SU-DHL-6 (cell line): ENCODE data around the gene ADPRHL1.

Source experiments
- H2AFZ ChIP-seq: fragments of 200-600 bp; sonication (generic); 2 replicates; pipeline ENCODE4 v1.6.1; 2014; ENCODE audit warnings: low read depth, mild to moderate bottlenecking, moderate library complexity, mixed read lengths, antibody characterized with exemption, low read length; ENCODE audit not compliant: severe bottlenecking
- H3F3A ChIP-seq: fragments of 200-600 bp; shearing (Covaris generic); 2 replicates; pipeline ENCODE4 v1.6.0; 2016; ENCODE audit warnings: antibody characterized with exemption, mild to moderate bottlenecking; ENCODE audit not compliant: insufficient read depth
- H3K27ac ChIP-seq: fragments of 200-600 bp; sonication (generic); 2 replicates; pipeline ENCODE4 v1.5.1; 2016; ENCODE audit warnings: low read depth, mild to moderate bottlenecking, low read length, moderate library complexity, mixed read lengths
- H3K27me3 ChIP-seq: fragments of 200-600 bp; sonication (generic), shearing (Covaris generic); 2 replicates; pipeline ENCODE4 v1.6.0; 2014; ENCODE audit warnings: mild to moderate bottlenecking, low read length
- H3K36me3 ChIP-seq: fragments of 200-600 bp; sonication (generic); 2 replicates; pipeline ENCODE4 v1.6.1; 2014; ENCODE audit warnings: mild to moderate bottlenecking, low read length, mixed read lengths
- H3K4me2 ChIP-seq: fragments of 300-600, 200-600 bp; shearing (Covaris generic), sonication (generic); 2 replicates; pipeline ENCODE4 v1.6.0; 2014; ENCODE audit warnings: low read length, low read depth, mild to moderate bottlenecking; ENCODE audit not compliant: poor library complexity, severe bottlenecking
- H3K4me3 ChIP-seq: fragments of 200-600 bp; sonication (generic); 2 replicates; pipeline ENCODE4 v1.5.1; 2014; ENCODE audit warnings: antibody characterized with exemption, low read length, mild to moderate bottlenecking, mixed read lengths; ENCODE audit not compliant: insufficient read depth, poor library complexity, severe bottlenecking
- H3K79me2 ChIP-seq: fragments of 200-600 bp; sonication (generic); 2 replicates; pipeline ENCODE4 v1.6.1; 2014; ENCODE audit warnings: mild to moderate bottlenecking, low read length, moderate library complexity; ENCODE audit not compliant: insufficient read depth
- H3K9ac ChIP-seq: fragments of 200-600 bp; sonication (generic); 2 replicates; pipeline ENCODE4 v1.7.0; 2014; ENCODE audit warnings: mild to moderate bottlenecking, low read length
- H3K9me2 ChIP-seq: fragments of 200-600 bp; sonication (generic); replicated peaks from 2 replicates; pipeline ENCODE4 v1.6.1; 2014; ENCODE audit warnings: low read length; ENCODE audit not compliant: insufficient read depth
- H3K9me3 ChIP-seq: fragments of 200-600 bp; sonication (generic); 2 replicates; pipeline ENCODE4 v1.6.1; 2014; ENCODE audit warnings: low read length, mixed read lengths; ENCODE audit not compliant: insufficient read depth
- H4K20me1 ChIP-seq: fragments of 200-600 bp; sonication (generic); 2 replicates; pipeline ENCODE4 v1.6.1; 2014; ENCODE audit warnings: low read depth, mild to moderate bottlenecking, antibody characterized with exemption, low read length, moderate library complexity, mixed read lengths
- EZH2phosphoT487 ChIP-seq: fragments of 200-600 bp; sonication (generic), shearing (Covaris generic); conservative IDR thresholded peaks from 2 replicates; pipeline ENCODE4 v1.6.1; 2018; ENCODE audit warnings: mild to moderate bottlenecking, antibody characterized with exemption, low read length, moderate library complexity, mixed read lengths
- TF ChIP-seq, protein P1 (sequence below): fragments of 200-600 bp; sonication (generic); IDR thresholded peaks from one replicate; pipeline ENCODE4 v1.5.1; 2017; ENCODE audit warnings: antibody characterized with exemption, mild to moderate bottlenecking, low read length, moderate library complexity; ENCODE audit not compliant: insufficient read depth, poor library complexity, severe bottlenecking

The ADPRHL1 gene

DNA sequence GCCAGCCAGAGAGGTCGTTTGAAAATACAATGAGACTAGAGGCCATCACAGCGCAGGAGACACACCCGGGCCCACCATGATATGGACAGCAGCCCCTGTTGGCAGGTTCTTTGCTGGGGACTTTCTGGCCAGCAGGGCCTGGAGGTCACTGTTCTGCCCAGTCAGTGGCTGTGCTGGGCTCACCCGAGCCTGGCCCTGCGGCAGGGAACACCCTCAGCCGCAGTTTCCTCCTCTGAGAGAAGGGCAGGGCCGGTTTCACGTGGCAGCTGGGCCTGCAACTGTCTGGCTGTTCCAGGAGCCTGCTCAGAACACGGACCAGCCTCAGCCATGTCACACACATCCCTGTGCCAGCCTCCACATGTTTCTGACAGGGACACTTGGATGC, 39.4 kb downstream of the ADPRHL1 start:
- Histone ChIP-seq H3K36me3 (no peaks in the 10 kb centered on the region), H2AFZ (no peak overlapping the region), H3K4me2 (no peak overlapping the region), H3F3A (no peaks in the 10 kb centered on the region), H3K9ac (no peak overlapping the region), H3K4me3 (no peak overlapping the region), H3K9me3 (no peaks in the 10 kb centered on the region), H3K9me2 (no peaks in the 10 kb centered on the region), H3K27me3 (no peaks in the 10 kb centered on the region), H3K27ac (no peak overlapping the region), H4K20me1 (no peaks in the 10 kb centered on the region), H3K79me2 (no peaks in the 10 kb centered on the region)
- TF ChIP-seq, protein P1, sequence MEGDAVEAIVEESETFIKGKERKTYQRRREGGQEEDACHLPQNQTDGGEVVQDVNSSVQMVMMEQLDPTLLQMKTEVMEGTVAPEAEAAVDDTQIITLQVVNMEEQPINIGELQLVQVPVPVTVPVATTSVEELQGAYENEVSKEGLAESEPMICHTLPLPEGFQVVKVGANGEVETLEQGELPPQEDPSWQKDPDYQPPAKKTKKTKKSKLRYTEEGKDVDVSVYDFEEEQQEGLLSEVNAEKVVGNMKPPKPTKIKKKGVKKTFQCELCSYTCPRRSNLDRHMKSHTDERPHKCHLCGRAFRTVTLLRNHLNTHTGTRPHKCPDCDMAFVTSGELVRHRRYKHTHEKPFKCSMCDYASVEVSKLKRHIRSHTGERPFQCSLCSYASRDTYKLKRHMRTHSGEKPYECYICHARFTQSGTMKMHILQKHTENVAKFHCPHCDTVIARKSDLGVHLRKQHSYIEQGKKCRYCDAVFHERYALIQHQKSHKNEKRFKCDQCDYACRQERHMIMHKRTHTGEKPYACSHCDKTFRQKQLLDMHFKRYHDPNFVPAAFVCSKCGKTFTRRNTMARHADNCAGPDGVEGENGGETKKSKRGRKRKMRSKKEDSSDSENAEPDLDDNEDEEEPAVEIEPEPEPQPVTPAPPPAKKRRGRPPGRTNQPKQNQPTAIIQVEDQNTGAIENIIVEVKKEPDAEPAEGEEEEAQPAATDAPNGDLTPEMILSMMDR, result no peak
- no peak for TF ChIP-seq EZH2phosphoT487

DNA sequence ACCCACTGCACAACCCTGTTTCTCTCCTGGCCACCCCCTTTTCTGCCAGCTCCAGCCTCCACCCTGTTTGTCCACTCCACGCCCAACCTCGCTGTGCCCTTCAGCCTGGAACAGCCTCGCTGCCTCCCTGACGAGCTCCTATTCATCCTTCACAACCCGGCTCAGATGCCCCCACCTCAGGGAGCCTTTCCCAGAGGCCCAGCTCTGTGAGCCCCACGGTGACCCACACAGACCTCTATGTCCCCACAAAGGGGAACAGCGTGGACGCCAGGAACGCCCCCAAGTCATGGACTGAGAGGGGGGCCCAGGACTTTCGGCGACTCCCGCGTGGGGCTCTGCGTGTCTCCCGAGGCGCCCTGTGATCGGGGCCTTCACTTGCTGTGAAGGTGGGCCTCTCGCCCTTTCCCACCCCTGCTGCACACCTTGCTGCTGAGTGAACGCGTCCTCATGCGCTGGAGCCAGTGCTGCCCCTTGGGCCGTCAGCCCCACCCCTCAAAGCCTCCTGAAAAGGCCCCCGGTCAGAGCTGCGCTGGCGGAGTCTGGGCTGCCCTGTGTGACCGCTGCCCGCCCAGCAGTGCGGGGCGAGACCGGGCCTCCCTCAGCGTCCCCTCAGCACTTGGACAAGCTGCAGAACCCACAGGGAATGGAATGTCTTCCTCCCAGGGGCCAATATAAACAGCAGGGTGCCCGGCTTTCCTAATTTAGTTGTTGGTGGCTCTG, 40.0 kb downstream of the ADPRHL1 start:
- Histone ChIP-seq H3K4me2 (no peak overlapping the region), H3K4me3 (no peak overlapping the region), H3K27ac (no peak overlapping the region), H3K27me3 (no peaks in the 10 kb centered on the region), H4K20me1 (no peaks in the 10 kb centered on the region), H3F3A (no peaks in the 10 kb centered on the region), H3K9me2 (no peaks in the 10 kb centered on the region), H3K79me2 (no peaks in the 10 kb centered on the region), H3K9ac (no peak overlapping the region), H3K36me3 (no peaks in the 10 kb centered on the region), H2AFZ (no peak overlapping the region), H3K9me3 (no peaks in the 10 kb centered on the region)
- TF ChIP-seq, protein P1, result no peak
- TF ChIP-seq EZH2phosphoT487, result no peak

DNA sequence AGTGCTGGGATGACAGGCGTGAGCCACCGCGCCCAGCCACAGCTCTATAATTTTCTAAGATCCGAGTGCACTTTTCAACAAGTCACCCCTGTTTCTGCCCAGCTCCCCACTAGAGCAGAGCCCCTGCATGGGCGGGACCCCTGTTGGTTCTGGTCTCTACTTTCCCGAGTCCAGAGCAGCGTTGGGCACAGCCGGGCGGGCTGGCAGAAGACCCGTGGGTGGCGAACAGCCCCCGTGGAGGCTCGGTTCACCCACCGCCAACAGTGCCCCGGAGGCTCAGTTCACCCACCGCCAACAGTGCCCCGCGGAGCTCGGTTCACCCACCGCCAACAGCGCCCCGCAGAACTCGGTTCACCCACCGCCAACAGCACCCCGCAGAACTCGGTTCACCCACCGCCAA, 40.8 kb downstream of the ADPRHL1 start:
- Histone ChIP-seq H3K9me2 (no peaks in the 10 kb centered on the region), H3K4me2 (no peak overlapping the region), H3K4me3 (no peak overlapping the region), H3K36me3 (no peaks in the 10 kb centered on the region), H3K27ac (no peak overlapping the region), H3K27me3 (no peaks in the 10 kb centered on the region), H2AFZ (no peak overlapping the region), H3F3A (no peaks in the 10 kb centered on the region), H3K79me2 (no peaks in the 10 kb centered on the region), H3K9me3 (no peaks in the 10 kb centered on the region), H4K20me1 (no peaks in the 10 kb centered on the region), H3K9ac (no peak overlapping the region)
- TF ChIP-seq EZH2phosphoT487, result no peak
- TF ChIP-seq, protein P1, result no peak
